GM21717 (cell line): ENCODE data around the gene DOCK1.

Experiments used
- ATAC-seq: cut with Tn5 transposase; IDR thresholded peaks from one replicate; pipeline ENCODE4 v1.9.1; 2021; ENCODE audit warnings: mild to moderate bottlenecking, moderate library complexity; ENCODE audit not compliant: unreplicated experiment

The DOCK1 gene

GRCh38 chr10:127196282-127197153, 291.3 kb downstream of the DOCK1 start, which contains the start of gene INSYN2A:
TSS of gene INSYN2A (minus strand) at chr10:127196591. CDS start at chr10:127176395, 20,196 bp downstream.
- no peak for ATAC-seq

GRCh38 chr10:127197154-127197432, 291.9 kb downstream of the DOCK1 start:
- ATAC-seq = no peak

GRCh38 chr10:127198307-127198706, 293.1 kb downstream of the DOCK1 start:
- ATAC-seq = no peak

GRCh38 chr10:127198721-127199120, 293.5 kb downstream of the DOCK1 start:
- ATAC-seq = no peak

GRCh38 chr10:127200646-127201045, 295.4 kb downstream of the DOCK1 start:
- no peak for ATAC-seq

GRCh38 chr10:127203067-127203466, 297.8 kb downstream of the DOCK1 start:
- ATAC-seq = no peak

- ATAC-seq = no peak
These were observed 301.9 kb downstream of the DOCK1 start for GRCh38 chr10:127207081-127207480.

GRCh38 chr10:127210936-127211466, 305.8 kb downstream of the DOCK1 start:
- no peak for ATAC-seq

- no peak for ATAC-seq
These were observed 310.6 kb downstream of the DOCK1 start for GRCh38 chr10:127215866-127216265.

GRCh38 chr10:127216274-127216673, 311.0 kb downstream of the DOCK1 start:
- ATAC-seq = no peak

GRCh38 chr10:127216786-127217185, 311.6 kb downstream of the DOCK1 start:
- ATAC-seq = no peak

GRCh38 chr10:127218658-127219057, 313.4 kb downstream of the DOCK1 start:
- no peak for ATAC-seq

GRCh38 chr10:127221281-127221680, 316.1 kb downstream of the DOCK1 start:
- ATAC-seq = no peak

- ATAC-seq = no peak
These were observed 321.8 kb downstream of the DOCK1 start for GRCh38 chr10:127227027-127227426.

- ATAC-seq = no peak
These were observed 322.4 kb downstream of the DOCK1 start for GRCh38 chr10:127227663-127228062.

GRCh38 chr10:127228195-127228787, 323.1 kb downstream of the DOCK1 start:
- no peak for ATAC-seq

GRCh38 chr10:127234306-127234800, 329.1 kb downstream of the DOCK1 start:
- no peak for ATAC-seq

- no peak for ATAC-seq
These were observed 331.0 kb downstream of the DOCK1 start for GRCh38 chr10:127236266-127236665.

- no peak for ATAC-seq
These were observed 337.7 kb downstream of the DOCK1 start for GRCh38 chr10:127242914-127243313.

GRCh38 chr10:127243490-127244272, 338.5 kb downstream of the DOCK1 start:
- no peak for ATAC-seq

GRCh38 chr10:127245456-127245855, 340.2 kb downstream of the DOCK1 start:
- ATAC-seq = no peak
